Measurements from ENCODE around the gene SH3BP5.

Gene SH3BP5

DNA sequence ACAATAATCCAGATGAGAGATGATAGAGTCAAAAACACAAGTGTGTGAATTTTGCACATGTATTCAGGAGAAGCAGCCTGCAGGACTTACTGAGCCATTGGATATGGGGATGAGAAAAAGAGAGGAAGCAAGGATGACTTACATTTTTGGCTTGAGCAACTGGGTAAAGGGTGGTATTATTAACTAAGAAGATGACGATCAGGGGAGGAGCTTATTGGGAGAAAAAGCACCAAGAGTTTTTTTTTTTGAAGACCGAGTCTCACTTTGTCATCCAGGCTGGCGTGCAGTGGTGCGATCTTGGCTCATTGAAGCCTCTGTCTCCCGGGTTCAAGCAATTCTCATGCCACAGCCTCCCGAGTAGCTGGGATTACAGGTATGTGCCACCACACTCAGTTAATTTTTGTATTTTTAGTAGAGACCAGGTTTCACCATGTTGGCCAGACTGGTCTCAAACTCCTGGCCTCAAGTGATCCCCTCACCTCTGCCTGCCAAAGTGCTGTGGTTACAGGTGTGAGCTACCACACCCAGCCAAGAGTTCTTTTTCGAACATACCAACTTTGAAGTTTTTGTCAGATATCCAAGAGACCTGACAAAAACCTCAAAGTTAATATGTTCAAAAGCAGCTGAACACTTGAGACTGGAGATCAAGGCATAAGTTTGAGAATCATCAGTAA, 14.8 kb upstream of the SH3BP5 start:
- no peak for DNase-seq

DNA sequence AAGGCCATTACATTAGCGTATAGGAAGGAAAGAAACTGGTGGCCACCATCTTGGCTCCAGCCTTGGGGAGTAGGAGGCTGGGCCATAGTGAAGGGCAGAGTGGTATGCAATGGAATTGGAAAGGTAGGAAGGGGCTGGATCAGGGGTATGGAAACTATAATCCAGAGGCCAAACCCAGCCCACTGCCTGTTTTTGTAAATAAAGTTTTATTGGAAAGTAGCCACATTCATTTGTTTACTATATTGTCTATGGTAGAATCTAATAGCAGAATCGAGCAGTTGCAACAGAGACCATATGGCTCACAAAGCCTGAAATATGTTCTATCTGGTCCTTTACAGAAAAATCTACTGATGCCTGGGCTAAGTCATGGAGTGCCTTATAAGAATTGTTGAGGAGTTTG, 14.1 kb upstream of the SH3BP5 start:
- DNase-seq: no peak

DNA sequence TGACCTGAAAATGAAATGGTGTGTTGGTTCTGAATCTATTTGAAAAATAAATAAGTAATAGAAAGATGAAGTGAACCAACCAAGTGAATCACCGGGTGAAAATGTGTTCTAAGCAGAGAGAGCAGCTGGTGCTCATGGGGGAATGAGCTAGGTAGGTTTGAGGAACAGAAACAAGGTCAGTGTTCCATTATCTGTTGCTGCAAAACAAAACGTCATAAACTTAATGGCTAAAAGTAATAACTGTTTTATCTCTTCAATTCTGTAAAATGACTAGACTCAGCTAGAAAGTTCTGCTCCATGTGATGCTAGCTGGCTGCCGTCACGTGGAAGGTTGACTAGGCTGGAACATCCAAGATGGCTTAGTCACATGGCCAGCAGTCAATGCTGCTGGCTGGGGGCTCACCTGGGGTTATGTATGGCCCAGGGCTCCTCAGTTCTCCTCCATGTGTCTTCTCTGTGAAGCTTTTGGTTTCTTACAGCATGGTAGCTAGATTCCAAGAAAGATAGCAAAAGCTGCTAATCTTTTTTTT, 13.3 kb upstream of the SH3BP5 start:
- DNase-seq: no peak

GRCh38 chr3:15345066-15345607, 12.8 kb upstream of the SH3BP5 start:
- peak; percentile 45 for DNase-seq

DNA sequence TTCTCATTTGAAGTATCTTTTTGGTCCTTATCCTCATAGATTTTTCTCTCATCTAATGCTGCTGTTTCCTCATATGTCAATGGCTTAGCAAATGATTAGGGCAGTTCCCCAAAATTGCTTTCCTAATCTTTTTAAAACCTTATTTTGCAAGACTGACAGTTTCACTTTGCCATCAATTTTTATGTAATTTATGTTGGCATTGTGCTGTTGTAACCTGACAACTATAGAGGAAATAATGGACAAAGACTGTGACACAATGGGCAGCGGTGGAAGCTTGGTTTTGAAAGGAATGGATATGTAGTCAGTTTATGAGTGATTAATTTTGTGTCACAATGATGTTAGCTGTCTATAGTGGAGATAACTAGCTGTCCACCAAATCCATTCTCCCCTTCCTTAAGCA, 10.6 kb upstream of the SH3BP5 start:
- DNase-seq: no peak

DNA sequence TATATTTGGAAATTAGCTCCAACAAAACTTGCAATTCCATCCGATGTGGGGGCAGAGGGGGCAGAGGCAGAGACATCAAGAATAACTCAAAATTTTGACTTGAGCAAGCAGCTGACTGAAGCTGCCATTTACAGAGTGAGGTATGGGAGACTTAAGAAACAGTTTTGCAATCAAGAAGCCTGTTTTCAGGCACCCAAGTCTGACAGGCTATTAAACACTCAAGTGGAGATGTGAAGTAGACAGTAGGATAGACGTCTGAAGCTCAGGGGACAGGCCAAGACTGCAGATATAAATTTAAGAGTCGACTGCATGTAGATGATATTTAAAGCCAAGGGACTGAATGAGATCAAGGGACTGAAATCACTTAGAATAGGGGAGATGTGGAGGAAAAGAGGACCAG, 9.9 kb upstream of the SH3BP5 start:
- DNase-seq: no peak

- no peak for DNase-seq
Measured at GRCh38 chr3:15341030-15341726, 8.8 kb upstream of the SH3BP5 start.

- no peak for DNase-seq
Measured at GRCh38 chr3:15339786-15340215, 7.4 kb upstream of the SH3BP5 start.

DNA sequence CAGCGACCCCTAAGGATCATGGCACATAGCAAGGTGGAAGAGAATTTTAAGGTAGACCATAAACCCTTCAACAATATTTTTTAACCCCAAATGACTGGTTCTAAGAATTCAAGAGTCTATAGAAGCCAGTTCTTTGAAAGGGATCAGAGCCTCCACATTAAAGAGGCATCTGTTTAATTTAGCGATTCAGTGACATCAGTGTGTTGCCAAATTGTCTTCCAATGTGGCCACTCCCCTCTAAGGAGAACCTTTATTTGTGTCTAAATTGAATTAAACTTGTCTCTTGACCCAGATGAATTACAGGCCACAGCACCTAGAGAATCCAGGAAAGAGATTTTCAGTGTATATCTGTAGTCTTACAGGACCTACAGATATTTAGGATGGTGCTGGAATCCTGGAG, 6.6 kb upstream of the SH3BP5 start:
- no peak for DNase-seq

DNA sequence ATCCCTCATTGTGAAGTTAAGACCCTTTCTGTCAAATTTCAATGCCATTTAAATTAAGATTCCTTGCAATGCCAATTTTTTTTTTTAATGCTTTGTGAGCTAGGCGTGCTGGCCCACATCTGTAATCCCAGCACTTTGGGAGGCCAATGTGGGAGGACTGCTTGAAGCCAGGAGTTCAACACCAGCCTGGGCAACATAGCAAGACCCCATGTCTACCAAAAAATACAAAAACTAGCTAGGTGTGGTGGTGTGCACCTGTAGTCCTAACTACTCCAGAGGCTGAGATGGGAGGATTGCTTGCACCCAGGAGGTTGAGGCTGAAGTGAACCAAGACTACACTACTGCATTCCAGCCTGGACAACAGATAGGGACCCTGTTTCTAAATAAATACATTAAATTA, 5.6 kb upstream of the SH3BP5 start:
- DNase-seq: no peak

DNA sequence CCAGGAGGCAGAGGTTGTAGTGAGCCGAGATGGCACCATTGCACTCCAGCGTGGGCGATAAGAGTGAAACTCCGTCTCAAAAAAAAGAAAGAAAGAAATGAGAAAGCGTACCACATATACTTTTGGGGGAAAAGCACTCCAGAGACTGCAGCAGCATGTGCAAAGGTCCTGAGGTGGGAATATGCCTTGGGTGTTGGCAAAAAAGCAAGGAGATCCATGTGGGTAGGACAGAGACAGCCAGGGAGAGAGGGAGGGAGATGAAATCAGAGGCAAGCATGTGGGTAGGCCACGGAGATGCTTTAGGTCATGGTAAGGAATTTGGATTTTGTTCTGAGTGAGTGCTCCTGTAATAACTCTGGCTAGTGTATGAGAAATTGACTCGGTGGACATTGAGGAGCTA, 3.7 kb upstream of the SH3BP5 start:
- no peak for DNase-seq

DNA sequence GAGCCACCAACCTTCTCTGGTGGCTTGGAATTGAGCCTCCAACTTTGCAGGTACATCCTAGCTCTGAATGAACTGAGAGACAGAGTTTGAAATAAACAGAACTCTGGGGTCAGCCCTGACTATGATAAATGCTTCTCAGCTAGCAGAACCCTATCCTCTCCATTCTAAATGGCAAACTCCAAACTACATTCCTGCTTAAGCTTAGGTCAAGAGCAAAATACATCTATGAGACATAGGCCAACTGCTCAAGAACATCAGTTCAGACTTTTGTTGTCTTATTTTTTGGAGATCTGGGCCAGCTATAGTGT, 1.5 kb upstream of the SH3BP5 start:
- no peak for DNase-seq

- DNase-seq: peak; percentile 6
Measured at GRCh38 chr3:15333099-15333955, 941 bp upstream of the SH3BP5 start.

DNA sequence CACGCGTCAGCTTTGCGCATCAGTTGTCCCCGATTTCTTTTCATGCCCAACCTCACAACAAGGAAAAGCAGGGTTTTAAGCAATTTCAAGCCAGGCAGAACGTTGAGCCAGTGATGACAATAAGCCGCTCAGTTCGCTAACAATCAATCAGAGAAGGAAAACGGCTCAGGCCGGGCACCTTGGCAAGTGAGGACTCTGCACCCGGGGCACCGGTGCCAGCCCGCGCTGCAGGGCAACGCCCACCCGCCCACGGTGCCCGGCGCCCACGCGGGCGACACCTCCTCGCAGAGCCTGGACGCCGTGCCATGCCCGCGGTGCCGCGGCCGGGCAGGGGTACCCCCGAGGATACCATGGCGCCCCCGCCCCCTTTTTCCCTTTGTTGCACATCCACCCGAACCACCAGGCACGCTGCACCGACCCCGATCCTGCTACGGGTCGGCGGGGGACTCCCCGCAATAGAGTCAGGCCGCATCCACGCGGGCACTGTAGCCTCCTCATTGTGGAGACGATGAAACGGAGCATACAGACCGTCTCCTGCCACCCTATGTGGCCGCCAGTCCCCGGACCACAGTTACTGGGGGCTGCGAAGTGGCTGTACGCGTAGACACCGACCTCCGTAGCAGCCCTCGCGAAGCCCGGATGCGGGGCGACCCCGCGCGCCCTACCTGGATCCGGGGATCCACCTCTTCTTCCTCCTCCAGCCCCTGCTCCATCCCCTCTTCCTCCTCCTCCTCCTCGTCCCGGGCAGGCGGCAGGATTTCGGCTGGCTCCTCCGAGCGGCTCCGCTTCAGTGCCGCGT, 581 bp downstream of the SH3BP5 start:
- DNase-seq: peak; percentile 34

GRCh38 chr3:15331072-15331605, 1.2 kb downstream of the SH3BP5 start:
- no peak for DNase-seq

DNA sequence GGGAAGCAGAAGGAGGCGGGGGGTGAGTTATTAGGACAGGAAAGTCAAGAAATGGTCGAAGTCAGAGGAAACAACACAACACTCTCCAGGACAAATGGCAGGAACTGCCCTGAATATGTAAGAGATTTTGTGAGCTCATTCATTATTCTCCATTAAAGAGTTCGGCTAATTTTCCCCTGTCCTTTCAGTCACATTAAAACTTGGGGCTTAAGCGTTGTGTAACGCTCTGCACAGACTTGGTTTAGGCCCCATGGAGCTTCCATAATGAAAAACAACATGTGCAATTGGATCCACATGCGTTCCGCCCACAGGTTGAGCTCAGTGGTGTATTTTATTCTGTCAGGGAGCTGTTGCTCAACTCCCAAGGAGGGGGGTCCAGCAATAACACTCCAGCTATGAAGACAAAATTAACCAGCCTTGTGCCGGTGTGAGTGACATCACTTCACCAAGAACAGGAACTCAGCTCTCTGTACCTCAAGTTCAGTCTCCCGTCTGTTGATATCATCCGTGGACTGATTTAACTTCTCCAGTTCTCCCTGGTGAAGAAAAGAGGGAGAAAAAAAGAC, 2.3 kb downstream of the SH3BP5 start:
- DNase-seq: no peak

GRCh38 chr3:15329046-15330005, 3.1 kb downstream of the SH3BP5 start:
- no peak for DNase-seq

DNA sequence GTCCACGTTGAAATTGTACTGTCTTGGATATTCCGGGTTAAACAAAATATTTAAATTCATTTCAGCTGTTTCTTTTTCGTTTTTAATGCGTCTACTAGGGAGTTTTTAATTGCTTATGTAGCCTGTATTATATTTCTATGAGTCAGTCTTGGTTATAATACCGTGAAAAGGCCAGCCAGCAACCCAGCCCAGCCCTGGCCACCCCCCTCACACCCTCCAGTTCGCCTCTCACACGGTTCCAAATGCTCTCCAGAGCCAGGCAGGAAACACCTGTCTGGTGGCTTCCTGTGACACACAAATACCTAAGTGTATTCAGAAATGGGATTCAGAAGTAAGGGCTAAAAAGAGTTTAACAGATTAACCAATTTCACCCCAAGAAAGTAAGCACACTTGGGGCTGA, 4.4 kb downstream of the SH3BP5 start:
- DNase-seq: peak; percentile 84

GRCh38 chr3:15326673-15327072, 5.7 kb downstream of the SH3BP5 start:
- no peak for DNase-seq

GRCh38 chr3:15326037-15326436, 6.3 kb downstream of the SH3BP5 start:
- no peak for DNase-seq

- DNase-seq: no peak
Measured at GRCh38 chr3:15325228-15325627, 7.2 kb downstream of the SH3BP5 start.

Data from DMS53 (cell line).